ENCODE measurements around the gene RAD1.
"Not testable (repeated sequence)": the region's sequence is repeated elsewhere in the genome, so short reads cannot be mapped to it uniquely, and the experiment has no call there.

The RAD1 gene

GRCh38 chr5:34930462-34930844, 15.1 kb upstream of the RAD1 start:
- peaks cover 3 to 15% of the 10 kb centered on the region in 2 donors for H3K36me3 ChIP-seq (ENCODE audit: control insufficient read depth in 1 of 2, insufficient read depth in 2 of 2, low read length in 2 of 2)
- peak overlapping the region; percentile 85 to 93 for H3K4me3 ChIP-seq (ENCODE audit: low read depth in 1 of 2, low read length in 2 of 2)
- H3K9ac ChIP-seq (ENCODE audit: low read depth in 1 of 2, low read length in 2 of 2): peak overlapping the region; percentile 81 to 87
- H3K9me3 ChIP-seq (ENCODE audit: control insufficient read depth in 1 of 2, low read length in 2 of 2): no peaks in the 10 kb centered on the region
- H3K4me1 ChIP-seq (ENCODE audit: control insufficient read depth in 1 of 2, insufficient read depth in 2 of 2, low read length in 2 of 2): peaks cover 13 to 18% of the 10 kb centered on the region in 2 donors
- no peaks in the 10 kb centered on the region for H3K27me3 ChIP-seq (ENCODE audit: control insufficient read depth in 1 of 2, insufficient read depth in 2 of 2, low read length in 2 of 2)
- H3K27ac ChIP-seq (ENCODE audit: low read depth, low read length): peak overlapping the region; percentile 87

DNA sequence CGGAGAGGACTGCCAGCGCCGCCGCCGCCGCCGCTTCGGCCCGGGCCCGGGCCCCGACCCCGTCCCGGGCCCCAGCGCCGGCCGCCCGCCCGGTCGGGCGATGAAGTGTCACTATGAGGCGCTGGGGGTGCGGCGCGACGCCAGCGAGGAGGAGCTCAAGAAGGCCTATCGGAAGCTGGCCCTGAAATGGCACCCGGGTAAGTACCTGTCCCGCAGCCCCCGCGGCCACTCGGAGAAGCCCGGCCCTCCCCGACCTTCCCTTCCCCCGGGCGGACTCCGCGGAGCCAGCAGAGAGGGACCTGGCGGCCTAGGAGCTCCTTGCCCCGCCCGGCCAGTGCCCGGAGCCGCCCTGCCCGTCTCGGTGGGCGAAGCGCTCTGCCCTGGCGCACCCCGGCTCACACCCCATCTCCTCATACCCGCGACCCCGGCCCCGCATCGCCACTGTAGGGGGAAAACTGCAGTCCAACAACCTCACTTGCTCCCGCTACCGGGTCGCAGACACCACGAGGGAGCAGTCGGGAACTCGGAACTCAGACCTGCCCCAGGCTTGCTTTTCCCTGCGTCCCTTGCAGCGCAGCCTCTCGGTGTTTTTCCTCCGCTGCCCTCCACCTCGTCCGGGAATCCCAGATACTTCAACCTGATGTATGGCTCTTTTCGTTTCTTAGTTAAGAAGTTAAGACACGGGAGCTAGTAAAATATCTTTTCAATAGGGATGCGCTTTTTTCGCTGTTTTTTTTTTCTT, 14.6 kb upstream of the RAD1 start:
- Histone ChIP-seq H3K4me1 (ENCODE audit: control insufficient read depth in 1 of 2, insufficient read depth in 2 of 2, low read length in 2 of 2) (peaks cover 13 to 18% of the 10 kb centered on the region in 2 donors), H3K9me3 (ENCODE audit: control insufficient read depth in 1 of 2, low read length in 2 of 2) (no peaks in the 10 kb centered on the region), H3K27me3 (ENCODE audit: control insufficient read depth in 1 of 2, insufficient read depth in 2 of 2, low read length in 2 of 2) (no peaks in the 10 kb centered on the region), H3K36me3 (ENCODE audit: control insufficient read depth in 1 of 2, insufficient read depth in 2 of 2, low read length in 2 of 2) (peaks cover 7 to 20% of the 10 kb centered on the region in 2 donors), H3K9ac (ENCODE audit: low read depth in 1 of 2, low read length in 2 of 2) (peak overlapping the region; percentile 81 to 87), H3K4me3 (ENCODE audit: low read depth in 1 of 2, low read length in 2 of 2) (peak overlapping the region; percentile 85 to 93), H3K27ac (ENCODE audit: low read depth, low read length) (peak overlapping the region; percentile 87)

GRCh38 chr5:34929134-34929719, 13.9 kb upstream of the RAD1 start, which contains the start of gene DNAJC21:
DNAJC21 (plus strand) TSS chr5:34929559; CDS start chr5:34929820, 261 bp downstream.
- peak within 1 kb of the TSS; percentile 85 to 93 for H3K4me3 ChIP-seq (ENCODE audit: low read depth in 1 of 2, low read length in 2 of 2)
- H3K27ac ChIP-seq (ENCODE audit: low read depth, low read length): peak within 1 kb of the TSS; percentile 87
- H3K36me3 ChIP-seq (ENCODE audit: control insufficient read depth in 1 of 2, insufficient read depth in 2 of 2, low read length in 2 of 2): peaks cover 9 to 24% of the 10 kb centered on the region in 2 donors
- no peaks in the 10 kb centered on the region for H3K9me3 ChIP-seq (ENCODE audit: control insufficient read depth in 1 of 2, low read length in 2 of 2)
- peak within 1 kb of the TSS; percentile 81 to 87 for H3K9ac ChIP-seq (ENCODE audit: low read depth in 1 of 2, low read length in 2 of 2)
- H3K4me1 ChIP-seq (ENCODE audit: control insufficient read depth in 1 of 2, insufficient read depth in 2 of 2, low read length in 2 of 2): peaks cover 13 to 18% of the 10 kb centered on the region in 2 donors
- H3K27me3 ChIP-seq (ENCODE audit: control insufficient read depth in 1 of 2, insufficient read depth in 2 of 2, low read length in 2 of 2): no peaks in the 10 kb centered on the region

DNA sequence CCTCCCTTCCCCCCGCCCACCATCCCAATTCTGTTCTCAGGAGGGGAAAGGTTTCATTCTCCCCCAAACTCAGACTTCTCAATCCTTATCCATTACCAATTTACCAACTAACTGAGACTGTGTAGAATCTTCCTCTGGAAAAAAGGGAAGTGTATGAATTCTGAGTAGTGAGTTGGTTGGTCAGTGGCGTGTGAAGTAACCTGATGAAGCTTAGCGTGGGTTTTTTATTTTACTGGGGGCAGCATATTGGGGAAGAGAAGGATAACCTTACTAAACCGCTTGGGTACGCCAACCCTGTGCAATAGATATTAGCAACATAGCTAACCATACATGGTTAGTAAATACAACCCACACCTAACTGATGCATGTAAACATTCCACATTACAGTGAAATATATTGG, 13.0 kb upstream of the RAD1 start:
- Histone ChIP-seq H3K9ac (ENCODE audit: low read depth in 1 of 2, low read length in 2 of 2) (no peak overlapping the region), H3K27ac (ENCODE audit: low read depth, low read length) (no peak overlapping the region), H3K27me3 (ENCODE audit: control insufficient read depth in 1 of 2, insufficient read depth in 2 of 2, low read length in 2 of 2) (no peaks in the 10 kb centered on the region), H3K36me3 (ENCODE audit: control insufficient read depth in 1 of 2, insufficient read depth in 2 of 2, low read length in 2 of 2) (peaks cover 9 to 24% of the 10 kb centered on the region in 2 donors), H3K4me1 (ENCODE audit: control insufficient read depth in 1 of 2, insufficient read depth in 2 of 2, low read length in 2 of 2) (peaks cover 13 to 20% of the 10 kb centered on the region in 2 donors), H3K4me3 (ENCODE audit: low read depth in 1 of 2, low read length in 2 of 2) (peak overlapping the region in 1 of 2 donors; percentile 78), H3K9me3 (ENCODE audit: control insufficient read depth in 1 of 2, low read length in 2 of 2) (no peaks in the 10 kb centered on the region)

DNA sequence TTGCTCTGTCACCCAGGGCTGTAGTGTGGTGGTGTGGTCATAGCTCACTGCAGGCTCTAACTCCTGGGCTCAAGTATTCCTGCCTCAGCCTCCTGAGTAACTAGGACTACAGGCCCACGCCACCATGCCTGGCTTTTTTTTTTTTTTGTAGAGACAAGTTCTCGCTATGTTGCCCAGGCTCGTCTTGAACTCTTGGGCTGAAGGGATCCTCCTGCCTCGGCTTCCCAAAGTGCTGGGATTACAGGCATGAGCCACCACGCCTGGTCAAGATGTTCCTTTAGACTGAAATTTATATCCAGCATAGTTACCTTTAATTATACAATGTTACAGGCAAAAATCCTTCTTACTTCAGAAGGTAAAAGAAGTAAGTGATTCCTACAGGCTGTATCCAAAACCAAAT, 12.5 kb upstream of the RAD1 start:
- Histone ChIP-seq H3K9me3 (ENCODE audit: control insufficient read depth in 1 of 2, low read length in 2 of 2) (no peaks in the 10 kb centered on the region), H3K36me3 (ENCODE audit: control insufficient read depth in 1 of 2, insufficient read depth in 2 of 2, low read length in 2 of 2) (peaks cover 10 to 27% of the 10 kb centered on the region in 2 donors), H3K9ac (ENCODE audit: low read depth in 1 of 2, low read length in 2 of 2) (no peak overlapping the region), H3K27me3 (ENCODE audit: control insufficient read depth in 1 of 2, insufficient read depth in 2 of 2, low read length in 2 of 2) (no peaks in the 10 kb centered on the region), H3K27ac (ENCODE audit: low read depth, low read length) (no peak overlapping the region), H3K4me3 (ENCODE audit: low read depth in 1 of 2, low read length in 2 of 2) (no peak overlapping the region), H3K4me1 (ENCODE audit: control insufficient read depth in 1 of 2, insufficient read depth in 2 of 2, low read length in 2 of 2) (peaks cover 13 to 20% of the 10 kb centered on the region in 2 donors)

DNA sequence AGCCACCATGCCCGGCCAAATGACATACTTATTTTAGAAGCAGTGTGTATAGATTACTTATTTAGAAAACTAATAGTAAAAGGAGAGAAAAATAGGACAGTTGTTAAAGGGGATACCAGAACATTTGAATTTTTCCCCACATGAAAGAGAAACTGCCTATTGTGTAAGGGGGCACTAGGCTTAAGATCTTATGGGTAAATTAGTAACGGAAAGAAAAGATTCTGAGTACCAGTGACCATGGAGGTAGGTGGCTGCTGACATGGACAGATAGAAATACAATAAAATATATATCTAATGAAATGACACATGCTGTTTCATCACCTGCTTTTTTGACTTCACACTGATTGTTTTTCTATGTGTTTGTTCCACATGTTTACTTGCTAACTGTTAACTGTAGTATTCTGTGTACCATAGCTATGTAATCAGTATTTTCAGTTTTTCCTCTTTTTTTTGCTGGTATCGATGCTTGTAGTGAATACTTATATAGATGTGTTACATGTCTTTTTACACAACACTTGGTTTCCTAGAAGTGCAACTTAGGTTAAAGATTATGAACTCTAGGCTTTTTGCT, 11.1 kb upstream of the RAD1 start:
- H3K4me1 ChIP-seq (ENCODE audit: control insufficient read depth in 1 of 2, insufficient read depth in 2 of 2, low read length in 2 of 2): peaks cover 13 to 16% of the 10 kb centered on the region in 2 donors
- H3K9ac ChIP-seq (ENCODE audit: low read depth in 1 of 2, low read length in 2 of 2): no peak overlapping the region
- no peak overlapping the region for H3K4me3 ChIP-seq (ENCODE audit: low read depth in 1 of 2, low read length in 2 of 2)
- no peaks in the 10 kb centered on the region for H3K9me3 ChIP-seq (ENCODE audit: control insufficient read depth in 1 of 2, low read length in 2 of 2)
- no peak overlapping the region for H3K27ac ChIP-seq (ENCODE audit: low read depth, low read length)
- H3K27me3 ChIP-seq (ENCODE audit: control insufficient read depth in 1 of 2, insufficient read depth in 2 of 2, low read length in 2 of 2): no peaks in the 10 kb centered on the region
- peaks cover 13 to 39% of the 10 kb centered on the region in 2 donors for H3K36me3 ChIP-seq (ENCODE audit: control insufficient read depth in 1 of 2, insufficient read depth in 2 of 2, low read length in 2 of 2)

DNA sequence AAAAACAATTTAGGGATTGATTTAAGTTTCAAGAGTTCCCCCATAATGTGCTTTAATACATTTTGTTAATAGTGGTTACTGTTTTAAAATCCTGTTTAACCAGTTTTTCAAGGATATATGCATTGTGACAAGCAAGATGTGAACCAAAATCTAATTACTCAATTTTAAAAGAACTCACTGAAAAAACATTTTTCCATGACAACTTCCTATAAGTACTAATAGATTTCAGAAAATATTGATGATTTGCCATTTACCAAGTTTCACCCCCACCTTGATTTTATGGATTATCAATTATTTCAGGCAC, 9.1 kb upstream of the RAD1 start:
- no peak overlapping the region for H3K4me3 ChIP-seq (ENCODE audit: low read depth in 1 of 2, low read length in 2 of 2)
- H3K9me3 ChIP-seq (ENCODE audit: control insufficient read depth in 1 of 2, low read length in 2 of 2): no peaks in the 10 kb centered on the region
- no peaks in the 10 kb centered on the region for H3K27me3 ChIP-seq (ENCODE audit: control insufficient read depth in 1 of 2, insufficient read depth in 2 of 2, low read length in 2 of 2)
- no peak overlapping the region for H3K9ac ChIP-seq (ENCODE audit: low read depth in 1 of 2, low read length in 2 of 2)
- peaks cover 17 to 54% of the 10 kb centered on the region in 2 donors for H3K36me3 ChIP-seq (ENCODE audit: control insufficient read depth in 1 of 2, insufficient read depth in 2 of 2, low read length in 2 of 2)
- no peak overlapping the region for H3K27ac ChIP-seq (ENCODE audit: low read depth, low read length)
- H3K4me1 ChIP-seq (ENCODE audit: control insufficient read depth in 1 of 2, insufficient read depth in 2 of 2, low read length in 2 of 2): peaks cover 5 to 8% of the 10 kb centered on the region in 2 donors

DNA sequence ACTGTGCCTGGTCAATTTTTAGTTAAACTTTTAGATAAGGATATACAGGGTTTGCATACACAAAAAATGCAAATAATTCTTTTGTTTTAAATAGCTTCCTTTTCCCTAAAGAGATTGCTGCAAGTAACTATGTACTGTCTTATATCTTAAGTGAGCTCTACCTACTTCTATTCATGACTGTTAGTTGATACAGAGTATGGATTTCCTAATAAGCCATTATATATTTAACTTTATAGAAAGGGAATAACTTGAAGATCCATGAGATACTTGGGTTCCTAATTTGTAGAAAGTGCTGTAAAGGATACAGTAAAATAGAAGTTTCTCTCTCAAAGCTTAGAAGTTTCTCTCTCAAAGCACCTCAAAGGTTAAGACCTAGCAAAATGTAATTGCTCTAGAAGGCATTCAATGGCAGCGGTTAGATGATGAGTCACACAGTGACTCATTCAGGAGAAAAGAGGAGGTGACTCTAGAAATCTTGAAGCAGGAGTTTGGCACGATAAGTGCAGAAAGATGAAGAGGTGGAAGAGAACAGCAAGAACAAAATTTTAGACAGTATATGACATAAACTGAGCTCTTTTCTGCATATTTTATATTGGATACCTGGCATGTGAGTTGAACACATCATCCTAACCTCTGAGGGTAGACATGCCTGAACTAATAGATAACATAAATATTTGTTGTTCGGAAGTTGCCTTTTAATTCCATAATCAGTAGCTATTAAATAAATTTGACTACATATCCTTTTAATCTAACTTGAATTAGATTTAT, 8.6 kb upstream of the RAD1 start:
- H3K9me3 ChIP-seq (ENCODE audit: control insufficient read depth in 1 of 2, low read length in 2 of 2): no peaks in the 10 kb centered on the region

GRCh38 chr5:34923256-34923655, 8.0 kb upstream of the RAD1 start:
- H3K4me1 ChIP-seq (ENCODE audit: control insufficient read depth in 1 of 2, insufficient read depth in 2 of 2, low read length in 2 of 2); H3K9me3 ChIP-seq (ENCODE audit: control insufficient read depth in 1 of 2, low read length in 2 of 2); H3K27ac ChIP-seq (ENCODE audit: low read depth, low read length); H3K27me3 ChIP-seq (ENCODE audit: control insufficient read depth in 1 of 2, insufficient read depth in 2 of 2, low read length in 2 of 2); H3K4me3 ChIP-seq (ENCODE audit: low read depth in 1 of 2, low read length in 2 of 2); H3K9ac ChIP-seq (ENCODE audit: low read depth in 1 of 2, low read length in 2 of 2): not testable (repeated sequence)
- peaks cover 17 to 54% of the 10 kb centered on the region in 2 donors for H3K36me3 ChIP-seq (ENCODE audit: control insufficient read depth in 1 of 2, insufficient read depth in 2 of 2, low read length in 2 of 2)

More for the DNA sequence above, 8.6 kb upstream of the RAD1 start:
- H3K36me3 ChIP-seq (ENCODE audit: control insufficient read depth in 1 of 2, insufficient read depth in 2 of 2, low read length in 2 of 2): peaks cover 17 to 54% of the 10 kb centered on the region in 2 donors
- H3K27me3 ChIP-seq (ENCODE audit: control insufficient read depth in 1 of 2, insufficient read depth in 2 of 2, low read length in 2 of 2): no peaks in the 10 kb centered on the region
- peaks cover 4 to 7% of the 10 kb centered on the region in 2 donors for H3K4me1 ChIP-seq (ENCODE audit: control insufficient read depth in 1 of 2, insufficient read depth in 2 of 2, low read length in 2 of 2)
- H3K27ac ChIP-seq (ENCODE audit: low read depth, low read length): no peak overlapping the region
- no peak overlapping the region for H3K4me3 ChIP-seq (ENCODE audit: low read depth in 1 of 2, low read length in 2 of 2)
- no peak overlapping the region for H3K9ac ChIP-seq (ENCODE audit: low read depth in 1 of 2, low read length in 2 of 2)

DNA sequence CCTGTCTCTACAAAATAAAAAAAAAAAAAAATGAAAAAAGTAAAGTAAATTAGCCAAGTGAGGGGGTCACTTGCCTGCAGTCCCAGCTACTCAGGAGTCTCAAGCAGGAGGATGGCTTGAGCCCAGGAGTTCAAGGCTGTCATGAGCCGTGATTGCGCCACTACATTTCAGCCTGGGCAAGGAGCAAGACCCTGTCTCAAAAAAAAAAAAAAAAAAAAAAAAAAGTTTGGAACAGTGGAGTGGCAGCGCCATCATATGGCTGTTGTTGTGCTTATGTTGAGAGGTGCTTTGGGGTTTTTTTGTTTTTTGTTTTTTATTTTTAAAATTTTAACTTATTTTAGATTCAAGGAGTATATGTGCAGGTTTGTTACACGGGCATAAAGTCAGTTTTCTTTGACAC, 3.8 kb upstream of the RAD1 start:
- H3K9me3 ChIP-seq (ENCODE audit: control insufficient read depth in 1 of 2, low read length in 2 of 2): no peaks in the 10 kb centered on the region
- H3K27ac ChIP-seq (ENCODE audit: low read depth, low read length): no peak overlapping the region
- no peaks in the 10 kb centered on the region for H3K27me3 ChIP-seq (ENCODE audit: control insufficient read depth in 1 of 2, insufficient read depth in 2 of 2, low read length in 2 of 2)
- peaks cover 18 to 19% of the 10 kb centered on the region in 2 donors for H3K4me1 ChIP-seq (ENCODE audit: control insufficient read depth in 1 of 2, insufficient read depth in 2 of 2, low read length in 2 of 2)
- peaks cover 8 to 34% of the 10 kb centered on the region in 2 donors for H3K36me3 ChIP-seq (ENCODE audit: control insufficient read depth in 1 of 2, insufficient read depth in 2 of 2, low read length in 2 of 2)
- H3K4me3 ChIP-seq (ENCODE audit: low read depth in 1 of 2, low read length in 2 of 2): no peak overlapping the region
- H3K9ac ChIP-seq (ENCODE audit: low read depth in 1 of 2, low read length in 2 of 2): no peak overlapping the region

Measured in duodenal mucosa (tissue), 2 donors.